HG03342 (cell line): ENCODE data around the gene KIAA1671.
"Not testable (repeated sequence)": the region's sequence is repeated elsewhere in the genome, so short reads cannot be mapped to it uniquely, and the experiment has no call there.

Experiments used
- ATAC-seq: cut with Tn5 transposase; IDR thresholded peaks from one replicate; pipeline ENCODE4 v1.9.1; 2021; ENCODE audit warnings: mild to moderate bottlenecking, moderate library complexity; ENCODE audit not compliant: unreplicated experiment

KIAA1671 gene

GRCh38 chr22:25183949-25184619 is 231.6 kb downstream of the KIAA1671 start:
- ATAC-seq: no peak

- ATAC-seq: no peak
These were observed 233.6 kb downstream of the KIAA1671 start for GRCh38 chr22:25186140-25186539.

- no peak for ATAC-seq
These were observed 235.0 kb downstream of the KIAA1671 start for GRCh38 chr22:25187469-25187868.

- no peak for ATAC-seq
These were observed 239.9 kb downstream of the KIAA1671 start for GRCh38 chr22:25192406-25192805.

GRCh38 chr22:25193130-25193529 is 240.6 kb downstream of the KIAA1671 start:
- ATAC-seq: no peak

- no peak for ATAC-seq
These were observed 241.0 kb downstream of the KIAA1671 start for GRCh38 chr22:25193548-25193947.

- ATAC-seq: no peak
These were observed 243.8 kb downstream of the KIAA1671 start for GRCh38 chr22:25196326-25196725.

- ATAC-seq: no peak
These were observed 244.8 kb downstream of the KIAA1671 start for GRCh38 chr22:25197340-25197739.

- ATAC-seq: no peak
These were observed 247.4 kb downstream of the KIAA1671 start, which contains the start of gene CRYBB3 for GRCh38 chr22:25199731-25200520. Gene CRYBB3 (plus strand): TSS chr22:25199858. CDS start chr22:25201397, 1,539 bp downstream.

GRCh38 chr22:25200967-25201366 is 248.5 kb downstream of the KIAA1671 start:
- ATAC-seq: no peak

- ATAC-seq: no peak
These were observed 249.2 kb downstream of the KIAA1671 start for GRCh38 chr22:25201557-25202273.

GRCh38 chr22:25202290-25202921 is 249.9 kb downstream of the KIAA1671 start:
- ATAC-seq: no peak

GRCh38 chr22:25203082-25203481 is 250.6 kb downstream of the KIAA1671 start:
- ATAC-seq: no peak

GRCh38 chr22:25204547-25204946 is 252.0 kb downstream of the KIAA1671 start:
- ATAC-seq: not testable (repeated sequence)

- ATAC-seq: no peak
These were observed 253.3 kb downstream of the KIAA1671 start for GRCh38 chr22:25205847-25206246.

- no peak for ATAC-seq
These were observed 254.5 kb downstream of the KIAA1671 start for GRCh38 chr22:25206998-25207397.

- ATAC-seq: no peak
These were observed 255.1 kb downstream of the KIAA1671 start for GRCh38 chr22:25207553-25208157.

- ATAC-seq: no peak
These were observed 255.8 kb downstream of the KIAA1671 start for GRCh38 chr22:25208328-25208727.

- no peak for ATAC-seq
These were observed 256.4 kb downstream of the KIAA1671 start for GRCh38 chr22:25208743-25209505.

- no peak for ATAC-seq
These were observed 258.3 kb downstream of the KIAA1671 start for GRCh38 chr22:25210793-25211192.
